K562 (cell line): ENCODE results near the gene MAST3. TPM values are rescaled to one million over a fixed set of nuclear protein-coding genes. Genes with fewer than 3 reads are reported as not detected.

Experiments used
- CBX2 ChIP-seq: fragments of 200-600 bp; sonication (generic); IDR thresholded peaks from one replicate; pipeline ENCODE4 v1.6.1; 2012; ENCODE audit warnings: mild to moderate bottlenecking, low read length, inconsistent platforms; ENCODE audit not compliant: insufficient read depth, poor library complexity, severe bottlenecking
- CHD1 ChIP-seq: fragments of 200-600 bp; sonication (generic); IDR thresholded peaks from one replicate; pipeline ENCODE4 v1.6.1; 2012; ENCODE audit warnings: mild to moderate bottlenecking, moderate library complexity, low read length, inconsistent platforms
- E2F6 ChIP-seq, 2 experiments: IDR thresholded peaks; 2 replicates each; pipeline ENCODE4 v1.6.1; 2011; ENCODE audit warnings: borderline replicate concordance in 1 of 2, control low read depth in 1 of 2, low read depth in 1 of 2, low read length in 1 of 2, mild to moderate bottlenecking in 1 of 2, mixed read lengths in 1 of 2, moderate library complexity in 1 of 2; ENCODE audit not compliant: insufficient read depth in 1 of 2, insufficient read length in 1 of 2, poor library complexity in 1 of 2, severe bottlenecking in 1 of 2; ENCODE audit errors: extremely low read depth in 1 of 2
- ETV6 ChIP-seq, 3 experiments: fragments of 150-350 bp in 1 of 3; sonication (generic) in 1 of 3; formaldehyde crosslinking in 1 of 3; IDR thresholded peaks; 2 replicates each; pipeline versions ENCODE4 v1.6.1 to v1.8.0; 2014 to 2022; ENCODE audit warnings: borderline replicate concordance in 2 of 3, low read depth in 2 of 3, antibody characterized with exemption in 1 of 3, low read length in 1 of 3, mild to moderate bottlenecking in 1 of 3, missing genetic modification reagents in 1 of 3
- GTF2A2 ChIP-seq: IDR thresholded peaks from 2 replicates; pipeline ENCODE4 v1.6.1; 2016; ENCODE audit warnings: mild to moderate bottlenecking, missing genetic modification characterization, missing compliant biosample characterization
- HMGN3 ChIP-seq: IDR thresholded peaks from 2 replicates; pipeline ENCODE4 v1.6.1; 2011; ENCODE audit warnings: borderline replicate concordance, low read depth, mild to moderate bottlenecking, mixed read lengths, low read length; ENCODE audit not compliant: insufficient read length; ENCODE audit errors: extremely low read depth
- MAX ChIP-seq: sonication (generic); formaldehyde crosslinking; IDR thresholded peaks from 2 replicates; pipeline ENCODE4 v1.9.0; 2022; ENCODE audit warnings: mild to moderate bottlenecking, missing genetic modification reagents
- NFIC ChIP-seq: fragments of 450-650 bp; IDR thresholded peaks from 2 replicates; pipeline ENCODE4 v1.6.1; 2017; ENCODE audit warnings: mild to moderate bottlenecking, inconsistent platforms
- NR3C1 ChIP-seq: sonication (generic); formaldehyde crosslinking; IDR thresholded peaks from 2 replicates; pipeline ENCODE4 v1.8.1; 2022; ENCODE audit warnings: missing genetic modification reagents
- NRF1 ChIP-seq, 2 experiments: fragments of 450-650 bp; IDR thresholded peaks in 1 of 2; conservative IDR thresholded peaks in 1 of 2; 2 replicates each; pipeline ENCODE4 v1.6.1; 2014; ENCODE audit warnings: mild to moderate bottlenecking in 2 of 2
- POLR2A ChIP-seq: fragments of 450-650 bp; conservative IDR thresholded peaks from 2 replicates; pipeline ENCODE4 v1.6.1; 2016
- POLR2AphosphoS5 ChIP-seq: IDR thresholded peaks from 2 replicates; pipeline ENCODE4 v1.6.1; 2011; ENCODE audit warnings: mild to moderate bottlenecking, low read depth, low read length, moderate library complexity; ENCODE audit not compliant: control insufficient read depth, insufficient read depth
- POLR2G ChIP-seq: fragments of 200-400 bp; formaldehyde crosslinking; IDR thresholded peaks from 2 replicates; pipeline ENCODE4 v1.6.1; 2017; ENCODE audit warnings: low read depth, mild to moderate bottlenecking, antibody characterized with exemption, low read length, moderate library complexity
- RBM25 ChIP-seq: fragments of 200-400 bp; formaldehyde crosslinking; IDR thresholded peaks from 2 replicates; pipeline ENCODE4 v1.6.1; 2018; ENCODE audit warnings: low read length, low read depth, moderate library complexity; ENCODE audit not compliant: severe bottlenecking
- SUPT5H ChIP-seq: fragments of 450-650 bp; IDR thresholded peaks from 2 replicates; pipeline ENCODE4 v1.6.1; 2016
- ZNF407 ChIP-seq: fragments of 450-650 bp; IDR thresholded peaks from 2 replicates; pipeline ENCODE4 v1.6.1; 2016; ENCODE audit warnings: low read depth
- ZNF507 ChIP-seq: conservative IDR thresholded peaks from 2 replicates; pipeline ENCODE4 v1.6.1; 2017; ENCODE audit warnings: missing genetic modification characterization, missing compliant biosample characterization
- polyA plus RNA-seq, 8 experiments: library from polyadenylated mRNA; depleted of rRNA in 4 of 8; stranded (reverse) in 5 of 8; unstranded in 3 of 8; fragments of >200 nt; fragmentation: Nextera tagmentation in 2 of 8; fragmentation: Illumina TruSeq in 1 of 8; extraction: Ambion mirVana in 2 of 8; extraction: Trizol in 1 of 8; gene quantifications; 2 replicates each; pipeline versions ENCODE4 v1.2.1 to v1.2.3, GENCODE V29; 2011 to 2014; ENCODE audit warnings: inconsistent platforms in 1 of 8, missing spikeins in 1 of 8
- total RNA-seq, 7 experiments: library from RNA; depleted of rRNA in 6 of 7; stranded (reverse); fragments of >200 nt in 6 of 7; fragmentation: Illumina TruSeq in 2 of 7; extraction: Trizol in 2 of 7; gene quantifications; 2 replicates each; pipeline versions ENCODE4 v1.2.1 to v1.2.3, GENCODE V29; 2011 to 2021; ENCODE audit warnings: low replicate concordance in 1 of 7

Gene MAST3
- total and polyA plus RNA-seq, 9 of the 15 experiments (the other 6 are each of a cell fraction or from before 2014, with no cell fraction given) = 0.94 to 9.9 (median 2.4) TPM

DNA sequence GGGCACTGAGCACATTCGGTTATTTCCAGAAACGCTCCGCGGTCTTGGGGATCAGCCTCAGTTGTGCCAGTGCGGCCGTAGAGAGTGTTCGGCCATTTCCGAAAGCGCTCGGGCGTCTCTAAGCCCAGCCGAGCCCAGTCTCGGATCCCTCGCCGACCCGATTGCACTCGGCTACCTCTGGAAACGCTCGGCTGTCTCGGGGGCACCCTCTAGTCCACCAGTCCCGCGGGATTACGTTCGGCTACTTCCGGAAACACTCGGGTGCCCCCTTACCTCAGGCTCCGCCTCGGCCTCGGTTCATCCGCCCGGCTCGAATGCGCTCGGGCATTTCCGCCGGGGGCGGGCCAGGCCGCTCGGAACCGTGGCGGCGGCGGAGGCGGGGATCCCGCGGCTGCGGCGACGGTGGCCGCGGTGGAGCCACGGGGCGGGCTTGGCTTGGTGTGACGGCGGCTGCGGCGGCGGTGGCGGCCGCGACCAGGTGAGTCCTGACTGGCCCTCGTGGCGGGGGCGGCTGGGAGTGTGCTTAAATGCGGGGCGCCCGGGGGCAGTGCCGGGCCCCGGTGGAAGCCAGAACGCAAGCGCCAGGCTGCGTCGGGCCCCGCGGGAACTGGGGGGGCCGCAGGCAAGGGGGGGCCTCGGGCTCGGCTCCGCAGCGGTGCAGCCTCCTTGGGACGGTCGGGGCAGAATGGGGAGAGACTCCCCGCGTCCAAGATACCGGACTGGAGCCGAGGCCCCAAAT is 55.4 kb downstream of the MAST3 start, which contains the start of gene PIK3R2 (continued):
- TF ChIP-seq HMGN3 (peak; percentile 80), CBX2 (no peak), NFIC (0 out of 2 replicates have a peak, but pooled peaks have one; percentile 8), ETV6 (IDR thresholded peaks at IDR 0.05; ENCODE audit: borderline replicate concordance in 1 of 2, low read depth in 2 of 2, low read length in 1 of 2) (no peak), ETV6 (CRISPR knock-in tag; IDR thresholded peaks at IDR 0.05; ENCODE audit: borderline replicate concordance) (no peak), ZNF407 (peak; percentile 85), POLR2G (peak; percentile 83), CHD1 (peak; percentile 58), NR3C1 (no peak), POLR2A (peak; percentile 76; the same call in 1 of the 2 replicates), ZNF507 (no peak), RBM25 (peak; percentile 32), MAX (CRISPR knock-in tag) (peak; percentile 63), POLR2AphosphoS5 (no peak), NRF1 (conservative IDR thresholded peaks at IDR 0.05 in 1 of 2, IDR thresholded peaks at IDR 0.05 in 1 of 2) (peak; percentile 72 to 74), SUPT5H (peak; percentile 2; the same call in 1 of the 2 replicates), E2F6 (IDR thresholded peaks at IDR 0.05; ENCODE audit: borderline replicate concordance in 1 of 2, extremely low read depth in 1 of 2, insufficient read depth in 1 of 2, insufficient read length in 1 of 2, low read depth in 1 of 2, low read length in 1 of 2, poor library complexity in 1 of 2, severe bottlenecking in 1 of 2) (peak; percentile 70 to 89), GTF2A2 (tag) (no peak)
